Fibroblast of pulmonary artery (primary cell): ENCODE results near the gene ETFA.

Experiments
- DNase-seq: peaks from one replicate; pipeline ENCODE4 v3.0.0-alpha.2; 2010; ENCODE audit warnings: low read depth
- H3K4me3 ChIP-seq: replicated peaks from 2 replicates; pipeline ENCODE4 v1.5.1; 2011; ENCODE audit warnings: low read depth, mild to moderate bottlenecking, control low read depth, low read length, moderate library complexity
- CTCF ChIP-seq: IDR thresholded peaks from 2 replicates; pipeline ENCODE4 v1.5.1; 2011; ENCODE audit warnings: mild to moderate bottlenecking, control low read depth, low read length, inconsistent platforms; ENCODE audit errors: missing control alignments

The ETFA gene

GRCh38 chr15:76178296-76179000, 132.8 kb downstream of the ETFA start:
- H3K4me3 ChIP-seq = no peak overlapping the region
- no peak for TF ChIP-seq CTCF
- DNase-seq = no peak

GRCh38 chr15:76177491-76178040, 133.7 kb downstream of the ETFA start:
- H3K4me3 ChIP-seq = no peak overlapping the region
- peak; percentile 24 for DNase-seq
- TF ChIP-seq CTCF = no peak

- TF ChIP-seq CTCF = no peak
- no peak for DNase-seq
- H3K4me3 ChIP-seq = no peak overlapping the region
These were observed 134.7 kb downstream of the ETFA start for GRCh38 chr15:76176487-76177085.

- no peak for DNase-seq
- H3K4me3 ChIP-seq = no peak overlapping the region
- no peak for TF ChIP-seq CTCF
These were observed 135.2 kb downstream of the ETFA start for GRCh38 chr15:76176059-76176458.

GRCh38 chr15:76175442-76175841, 135.8 kb downstream of the ETFA start:
- no peak overlapping the region for H3K4me3 ChIP-seq
- no peak for TF ChIP-seq CTCF
- DNase-seq = no peak

GRCh38 chr15:76174654-76175053, 136.6 kb downstream of the ETFA start:
- DNase-seq = no peak
- TF ChIP-seq CTCF = no peak
- no peak overlapping the region for H3K4me3 ChIP-seq
